GM21619 (cell line): ENCODE measurements around the gene WDR7.

Source experiments
- ATAC-seq: cut with Tn5 transposase; IDR thresholded peaks from one replicate; pipeline ENCODE4 v1.9.1; 2021; ENCODE audit not compliant: unreplicated experiment

The WDR7 gene

GRCh38 chr18:57073501-57074187 lies 422.5 kb downstream of the WDR7 start:
- ATAC-seq, result no peak

GRCh38 chr18:57075716-57076400 lies 424.7 kb downstream of the WDR7 start:
- no peak for ATAC-seq

GRCh38 chr18:57077005-57077765 lies 426.0 kb downstream of the WDR7 start:
- ATAC-seq, result no peak

- ATAC-seq, result peak; percentile 91
Measured at GRCh38 chr18:57077786-57078552, 426.8 kb downstream of the WDR7 start.

GRCh38 chr18:57078614-57079013 lies 427.5 kb downstream of the WDR7 start:
- no peak for ATAC-seq

- no peak for ATAC-seq
Measured at GRCh38 chr18:57080479-57080878, 429.3 kb downstream of the WDR7 start.

- ATAC-seq, result no peak
Measured at GRCh38 chr18:57081899-57082298, 430.7 kb downstream of the WDR7 start.

- no peak for ATAC-seq
Measured at GRCh38 chr18:57083485-57083884, 432.3 kb downstream of the WDR7 start.

- ATAC-seq, result peak; percentile 72
Measured at GRCh38 chr18:57084331-57085271, 433.4 kb downstream of the WDR7 start.

- ATAC-seq, result no peak
Measured at GRCh38 chr18:57085371-57085770, 434.2 kb downstream of the WDR7 start.

GRCh38 chr18:57086163-57086562 lies 435.0 kb downstream of the WDR7 start:
- no peak for ATAC-seq
